Heart left ventricle (tissue), 13 donors: ENCODE data around the gene BICDL1.

Experiments used
- POLR2A ChIP-seq, 2 donors: fragments of 450-650 bp; IDR thresholded peaks; one replicate each; pipeline ENCODE4 v1.6.1; 2017; ENCODE audit warnings: antibody characterized with exemption in 2 of 2, mild to moderate bottlenecking in 2 of 2, moderate library complexity in 2 of 2
- TF ChIP-seq, protein P1 (sequence below), 12 donors: fragments of 200-600 bp; sonication (generic) in 4 of 12; IDR thresholded peaks; one replicate each; pipeline versions ENCODE4 v1.5.0 to v1.8.0; 2018 to 2022; ENCODE audit warnings: antibody characterized with exemption in 12 of 12, mild to moderate bottlenecking in 5 of 12
- donor health status: ischemic (EF 13 %, LVEDD 7.1; RV severe dilation, severe dysfunction).
- donor health status: DM: no; HTN: yes; CAD: no.
- donor health status: DM: no; HTN: no; CAD: no.
- donor health status: ischemic (EF 25% LVEDD 6.9; RV normal size, moderate dysfunction).
- donor health status: ischemic (EF 25% LVEDD 5.7; RV mildly dilated, moderate dysfunction).
- donor health status: ischemic (EF 35%, LVEDD 5.7; RV mildly dilated, moderate dysfunction).
- donor health status: nonischemic (EF 11% LVEDD 7.7; RV severe dilation, severe dysfunction).
- donor health status: DM: yes; HTN: yes; CAD: no.
- donor health status: PGD.
- donor health status: ischemic (EF 29% LVEDD 5.4; RV normal size, mild dysfunction).
- donor health status: nonischemic (EF 23%, LVEDD 6.1; RV moderate dilation, normal function).

- TF ChIP-seq, protein P1, sequence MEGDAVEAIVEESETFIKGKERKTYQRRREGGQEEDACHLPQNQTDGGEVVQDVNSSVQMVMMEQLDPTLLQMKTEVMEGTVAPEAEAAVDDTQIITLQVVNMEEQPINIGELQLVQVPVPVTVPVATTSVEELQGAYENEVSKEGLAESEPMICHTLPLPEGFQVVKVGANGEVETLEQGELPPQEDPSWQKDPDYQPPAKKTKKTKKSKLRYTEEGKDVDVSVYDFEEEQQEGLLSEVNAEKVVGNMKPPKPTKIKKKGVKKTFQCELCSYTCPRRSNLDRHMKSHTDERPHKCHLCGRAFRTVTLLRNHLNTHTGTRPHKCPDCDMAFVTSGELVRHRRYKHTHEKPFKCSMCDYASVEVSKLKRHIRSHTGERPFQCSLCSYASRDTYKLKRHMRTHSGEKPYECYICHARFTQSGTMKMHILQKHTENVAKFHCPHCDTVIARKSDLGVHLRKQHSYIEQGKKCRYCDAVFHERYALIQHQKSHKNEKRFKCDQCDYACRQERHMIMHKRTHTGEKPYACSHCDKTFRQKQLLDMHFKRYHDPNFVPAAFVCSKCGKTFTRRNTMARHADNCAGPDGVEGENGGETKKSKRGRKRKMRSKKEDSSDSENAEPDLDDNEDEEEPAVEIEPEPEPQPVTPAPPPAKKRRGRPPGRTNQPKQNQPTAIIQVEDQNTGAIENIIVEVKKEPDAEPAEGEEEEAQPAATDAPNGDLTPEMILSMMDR (IDR thresholded peaks at IDR 0.05) = no peak
- TF ChIP-seq POLR2A (IDR thresholded peaks at IDR 0.05) = no peak
Observed at GRCh38 chr12:120093592-120094355, 104.7 kb downstream of the BICDL1 start.
